Right lobe of liver (tissue), 6 donors: Measurements from ENCODE around the gene HK1. TPM values are rescaled to one million over a fixed set of nuclear protein-coding genes. Genes with fewer than 3 reads are reported as not detected.

Experiments
- ATAC-seq, 4 donors: fragments of 200-7000 bp; cut with Tn5 transposase; one replicate each; pipeline ENCODE4 v1.9.1; 2020; ENCODE audit warnings: mild to moderate bottlenecking in 4 of 4, moderate library complexity in 4 of 4
- DNase-seq, 3 donors: peaks; one replicate each; pipeline ENCODE4 v3.0.0-alpha.2; 2020
- H3K27ac ChIP-seq, 3 donors: fragments of 200-600 bp; one replicate each; pipeline ENCODE4 v1.8.0; 2022
- H3K27me3 ChIP-seq, 2 donors: fragments of 200-600 bp; one replicate each; pipeline ENCODE4 v1.8.0; 2022
- H3K36me3 ChIP-seq, 4 donors: fragments of 200-600 bp; sonication (generic) in 1 of 4; one replicate each; pipeline versions ENCODE4 v1.5.1 to v1.8.0; 2017 to 2022; ENCODE audit warnings: control low read depth in 1 of 4
- H3K4me1 ChIP-seq, 4 donors: fragments of 200-600 bp; sonication (generic) in 1 of 4; one replicate each; pipeline versions ENCODE4 v1.5.1 to v1.8.0; 2017 to 2022; ENCODE audit warnings: control low read depth in 1 of 4
- H3K4me3 ChIP-seq, 3 donors: fragments of 200-600 bp; one replicate each; pipeline ENCODE4 v1.8.0; 2022
- H3K9me3 ChIP-seq, 4 donors: fragments of 200-600 bp; sonication (generic) in 1 of 4; one replicate each; pipeline versions ENCODE4 v1.5.1 to v1.8.0; 2017 to 2022; ENCODE audit warnings: control low read depth in 1 of 4
- POLR2A ChIP-seq: fragments of 450-650 bp; IDR thresholded peaks from one replicate; pipeline ENCODE4 v1.6.1; 2017; ENCODE audit warnings: antibody characterized with exemption, mild to moderate bottlenecking
- WGBS: methylation state at CpG from one replicate; pipeline ENCODE4 v1.1.6; 2018; ENCODE audit warnings: low coverage, low lambda C conversion rate; ENCODE audit not compliant: insufficient coverage; ENCODE audit errors: missing lambda C conversion rate; 5-methylcytosine and 5-hydroxymethylcytosine counted together
- intact Hi-C, 2 donors: fragments of 100-400 bp; cut with DNase I; formaldehyde crosslinking; loops; one replicate each; pipeline versions ENCODE4 v1.11.2 to v1.14.1; 2022
- total RNA-seq, 6 experiments: library from RNA; depleted of rRNA in 2 of 6; stranded (reverse); fragments of >200 nt in 2 of 6; fragmentation: NEBNext Ultra II Directional in 3 of 6; extraction: Animal tissue kit (Norgen Biotek cat#: 25700) in 3 of 6; gene quantifications; one replicate each; pipeline versions ENCODE4 v1.1.0 to v1.2.4, GENCODE V29; 2016 to 2023
- TF ChIP-seq, protein P1 (sequence below), 4 donors: fragments of 200-600 bp in 3 of 4; fragments of 450-650 bp in 1 of 4; IDR thresholded peaks; one replicate each; pipeline versions ENCODE4 v1.5.1 to v1.8.0; 2016 to 2022; ENCODE audit warnings: antibody characterized with exemption in 4 of 4, mild to moderate bottlenecking in 2 of 4
- donor health status: DM: no; HTN: yes; CAD: no.
- donor health status: DM: no; HTN: no; CAD: no.
- donor health status: DM: no; HTN: no; CAD: no.
- donor health status: DM: no; HTN: yes; CAD: no.
- donor health status: DM: no; HTN: yes; CAD: no.

Gene HK1
- total RNA-seq, 6 experiments from 2014 or later: 4.2 to 28.0 (median 7.2) TPM

DNA sequence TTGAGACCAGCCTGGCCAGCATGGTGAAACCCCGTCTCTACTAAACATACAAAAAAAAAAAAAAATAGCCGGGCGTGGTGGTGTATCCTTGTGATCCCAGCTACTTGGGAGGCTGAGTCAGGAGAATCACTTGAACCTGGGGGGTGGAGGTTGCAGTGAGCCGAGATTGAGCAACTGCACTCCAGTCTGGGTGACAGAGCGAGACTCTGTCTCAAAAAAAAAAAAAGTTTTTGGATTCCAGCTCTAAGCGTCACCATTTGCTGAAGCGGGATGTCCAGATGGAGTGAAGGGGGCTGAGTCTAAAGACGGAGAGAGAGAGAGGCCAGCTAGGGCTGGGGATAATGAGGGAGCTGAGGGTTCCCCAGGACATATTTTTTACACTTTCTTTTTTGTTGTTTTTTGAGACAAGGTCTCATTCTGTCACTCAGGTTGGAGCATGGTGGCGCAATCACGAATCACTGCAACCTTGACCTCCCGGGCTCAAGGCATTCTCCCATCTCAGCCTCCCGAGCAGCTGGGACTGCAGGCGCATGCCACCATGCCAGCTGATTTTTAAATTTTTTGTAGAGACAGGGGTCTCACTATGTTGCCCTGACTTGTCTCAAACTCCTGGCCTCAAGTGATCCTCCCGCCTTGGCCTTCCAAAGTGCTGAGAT, 9.4 kb upstream of the HK1 start:
- H3K27ac ChIP-seq: no peak overlapping the region
- no peaks in the 10 kb centered on the region for H3K9me3 ChIP-seq
- no peaks in the 10 kb centered on the region for H3K27me3 ChIP-seq
- intact Hi-C loops: no loop called here
- H3K4me3 ChIP-seq: no peak overlapping the region
- 84% methylated on average over 12 of the region's 14 CpGs for WGBS
- no peaks in the 10 kb centered on the region for H3K36me3 ChIP-seq
- H3K4me1 ChIP-seq: no peaks in the 10 kb centered on the region
- ATAC-seq (no peak), DNase-seq (no peak)
- no peak for TF ChIP-seq POLR2A
- TF ChIP-seq, protein P1, sequence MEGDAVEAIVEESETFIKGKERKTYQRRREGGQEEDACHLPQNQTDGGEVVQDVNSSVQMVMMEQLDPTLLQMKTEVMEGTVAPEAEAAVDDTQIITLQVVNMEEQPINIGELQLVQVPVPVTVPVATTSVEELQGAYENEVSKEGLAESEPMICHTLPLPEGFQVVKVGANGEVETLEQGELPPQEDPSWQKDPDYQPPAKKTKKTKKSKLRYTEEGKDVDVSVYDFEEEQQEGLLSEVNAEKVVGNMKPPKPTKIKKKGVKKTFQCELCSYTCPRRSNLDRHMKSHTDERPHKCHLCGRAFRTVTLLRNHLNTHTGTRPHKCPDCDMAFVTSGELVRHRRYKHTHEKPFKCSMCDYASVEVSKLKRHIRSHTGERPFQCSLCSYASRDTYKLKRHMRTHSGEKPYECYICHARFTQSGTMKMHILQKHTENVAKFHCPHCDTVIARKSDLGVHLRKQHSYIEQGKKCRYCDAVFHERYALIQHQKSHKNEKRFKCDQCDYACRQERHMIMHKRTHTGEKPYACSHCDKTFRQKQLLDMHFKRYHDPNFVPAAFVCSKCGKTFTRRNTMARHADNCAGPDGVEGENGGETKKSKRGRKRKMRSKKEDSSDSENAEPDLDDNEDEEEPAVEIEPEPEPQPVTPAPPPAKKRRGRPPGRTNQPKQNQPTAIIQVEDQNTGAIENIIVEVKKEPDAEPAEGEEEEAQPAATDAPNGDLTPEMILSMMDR (IDR thresholded peaks at IDR 0.05): no peak

GRCh38 chr10:69269761-69270160, 8.5 kb upstream of the HK1 start:
- TF ChIP-seq POLR2A: no peak
- TF ChIP-seq, protein P1 (IDR thresholded peaks at IDR 0.05): no peak
- no peak for ATAC-seq
- intact Hi-C loops: no loop called here

GRCh38 chr10:69270990-69271389, 7.3 kb upstream of the HK1 start:
- Histone ChIP-seq H3K4me1 (no peaks in the 10 kb centered on the region), H3K27ac (no peak overlapping the region), H3K9me3 (no peaks in the 10 kb centered on the region), H3K4me3 (no peak overlapping the region), H3K27me3 (no peaks in the 10 kb centered on the region), H3K36me3 (no peaks in the 10 kb centered on the region)
- 56% methylated on average over 3 of the region's 3 CpGs for WGBS
- TF ChIP-seq POLR2A: no peak
- TF ChIP-seq, protein P1 (IDR thresholded peaks at IDR 0.05): no peak
- intact Hi-C loops: no loop called here
- ATAC-seq: peak in 3 of 4 donors; percentile 36 to 66 (median 49)
- DNase-seq: no peak

More at GRCh38 chr10:69269761-69270160, 8.5 kb upstream of the HK1 start:
- 67% methylated on average over 1 of the region's 2 CpGs for WGBS
- no peaks in the 10 kb centered on the region for H3K27me3 ChIP-seq
- no peaks in the 10 kb centered on the region for H3K9me3 ChIP-seq
- no peaks in the 10 kb centered on the region for H3K36me3 ChIP-seq
- no peak for DNase-seq
- H3K4me1 ChIP-seq: no peaks in the 10 kb centered on the region
- H3K4me3 ChIP-seq: no peak overlapping the region
- no peak overlapping the region for H3K27ac ChIP-seq

GRCh38 chr10:69272624-69273023, 5.7 kb upstream of the HK1 start:
- 53% methylated on average over 1 of the region's 1 CpG for WGBS
- ATAC-seq: no peak
- Histone ChIP-seq H3K4me3 (no peak overlapping the region), H3K27me3 (no peaks in the 10 kb centered on the region), H3K27ac (no peak overlapping the region), H3K36me3 (no peaks in the 10 kb centered on the region), H3K9me3 (no peaks in the 10 kb centered on the region), H3K4me1 (no peaks in the 10 kb centered on the region)
- intact Hi-C loops: no loop called here
- DNase-seq: no peak
- TF ChIP-seq POLR2A: no peak
- TF ChIP-seq, protein P1 (IDR thresholded peaks at IDR 0.05): no peak
